ENCODE data around the gene ZSCAN20. TPM values are rescaled to one million over a fixed set of nuclear protein-coding genes. Genes with fewer than 3 reads are reported as not detected.

Gene ZSCAN20
- total and polyA plus RNA-seq, 9 of the 15 experiments (the other 6 are each of a cell fraction or from before 2014, with no cell fraction given): 0.36 to 3.3 (median 2.0) TPM

DNA sequence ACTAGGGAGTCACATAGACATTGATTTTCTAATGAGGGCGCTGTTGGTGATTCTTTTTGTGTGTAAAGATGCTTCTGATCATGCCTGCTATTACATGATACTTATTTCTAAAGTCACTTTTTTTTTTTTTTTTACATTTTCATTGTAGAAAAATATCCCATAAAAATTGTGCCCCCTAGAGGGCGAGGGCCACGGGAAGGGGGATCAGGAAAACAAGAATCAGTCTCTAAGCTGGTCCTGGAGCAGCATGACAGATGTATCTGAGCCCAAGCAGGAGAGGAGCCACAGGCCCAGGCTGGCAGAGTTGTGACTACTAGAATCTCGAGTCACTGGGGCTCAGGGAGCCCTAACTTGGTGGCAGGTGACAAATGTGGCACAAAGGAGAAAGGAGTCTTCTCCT lies 28.1 kb downstream of the ZSCAN20 start:
- 2% methylated on average over 4 of the region's 4 CpGs for WGBS (ENCODE audit: insufficient coverage, low coverage, missing lambda C conversion rate)
- Histone ChIP-seq H3K4me1 (replicated peaks in 1 of 2; ENCODE audit: control insufficient read depth in 2 of 2, insufficient read depth in 2 of 2, low read length in 2 of 2) (no peaks in the 10 kb centered on the region), H3K9me3 (replicated peaks; ENCODE audit: control insufficient read depth, insufficient read depth, low read depth, low read length) (no peaks in the 10 kb centered on the region), H2AFZ (ENCODE audit: low read depth, low read length) (no peak overlapping the region), H3K79me2 (ENCODE audit: control insufficient read depth, insufficient read depth, low read length) (no peaks in the 10 kb centered on the region), H3K4me3 (no peak overlapping the region), H3K9me1 (ENCODE audit: control insufficient read depth, insufficient read depth, low read length) (no peaks in the 10 kb centered on the region), H3K4me2 (ENCODE audit: insufficient read depth, low read length) (no peak overlapping the region), H3K9ac (ENCODE audit: insufficient read depth in 1 of 2, low read depth in 2 of 2, low read length in 2 of 2) (no peak overlapping the region), H4K20me1 (replicated peaks; ENCODE audit: control insufficient read depth, insufficient read depth, low read length) (no peaks in the 10 kb centered on the region), H3K36me3 (ENCODE audit: control insufficient read depth, insufficient read depth, low read length) (no peaks in the 10 kb centered on the region), H3K27ac (ENCODE audit: extremely low read depth, low read depth, low read length) (no peak overlapping the region), H3K27me3 (ENCODE audit: control insufficient read depth in 2 of 2, insufficient read depth in 2 of 2, low read length in 2 of 2) (no peaks in the 10 kb centered on the region)
- DNase-seq (ENCODE audit: extremely low read depth in 1 of 4, low spot score in 3 of 4) (peak in 2 of 4 experiments; percentile 10 to 26), ATAC-seq (0 out of 3 replicates have a peak, but pooled peaks have one; percentile 54), FAIRE-seq (no peak)
- POLR2A ChIA-PET: interaction anchor here (0.6 kb wide), 1 partner anchor 388 kb away, joined by 3 read pairs; no protein-coding TSS in a partner anchor
- CTCF ChIA-PET (ENCODE audit: low intra/inter-chr PET ratio): no interaction called here
- no TSS peak for BruUV-seq (replicated peaks)
- in situ Hi-C loops (cut with MboI): no loop called here
- TF ChIP-seq, protein P1, sequence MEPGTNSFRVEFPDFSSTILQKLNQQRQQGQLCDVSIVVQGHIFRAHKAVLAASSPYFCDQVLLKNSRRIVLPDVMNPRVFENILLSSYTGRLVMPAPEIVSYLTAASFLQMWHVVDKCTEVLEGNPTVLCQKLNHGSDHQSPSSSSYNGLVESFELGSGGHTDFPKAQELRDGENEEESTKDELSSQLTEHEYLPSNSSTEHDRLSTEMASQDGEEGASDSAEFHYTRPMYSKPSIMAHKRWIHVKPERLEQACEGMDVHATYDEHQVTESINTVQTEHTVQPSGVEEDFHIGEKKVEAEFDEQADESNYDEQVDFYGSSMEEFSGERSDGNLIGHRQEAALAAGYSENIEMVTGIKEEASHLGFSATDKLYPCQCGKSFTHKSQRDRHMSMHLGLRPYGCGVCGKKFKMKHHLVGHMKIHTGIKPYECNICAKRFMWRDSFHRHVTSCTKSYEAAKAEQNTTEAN (CRISPR knock-in tag; IDR thresholded peaks at IDR 0.05): no peak
- no peak for TF ChIP-seq THRAP3 (IDR thresholded peaks at IDR 0.05; ENCODE audit: borderline replicate concordance)
- TF ChIP-seq ZNF384 (IDR thresholded peaks at IDR 0.05; ENCODE audit: low read depth, low read length): 0 out of 2 replicates have a peak, but pooled peaks have one; percentile 33
- TF ChIP-seq, protein P2, sequence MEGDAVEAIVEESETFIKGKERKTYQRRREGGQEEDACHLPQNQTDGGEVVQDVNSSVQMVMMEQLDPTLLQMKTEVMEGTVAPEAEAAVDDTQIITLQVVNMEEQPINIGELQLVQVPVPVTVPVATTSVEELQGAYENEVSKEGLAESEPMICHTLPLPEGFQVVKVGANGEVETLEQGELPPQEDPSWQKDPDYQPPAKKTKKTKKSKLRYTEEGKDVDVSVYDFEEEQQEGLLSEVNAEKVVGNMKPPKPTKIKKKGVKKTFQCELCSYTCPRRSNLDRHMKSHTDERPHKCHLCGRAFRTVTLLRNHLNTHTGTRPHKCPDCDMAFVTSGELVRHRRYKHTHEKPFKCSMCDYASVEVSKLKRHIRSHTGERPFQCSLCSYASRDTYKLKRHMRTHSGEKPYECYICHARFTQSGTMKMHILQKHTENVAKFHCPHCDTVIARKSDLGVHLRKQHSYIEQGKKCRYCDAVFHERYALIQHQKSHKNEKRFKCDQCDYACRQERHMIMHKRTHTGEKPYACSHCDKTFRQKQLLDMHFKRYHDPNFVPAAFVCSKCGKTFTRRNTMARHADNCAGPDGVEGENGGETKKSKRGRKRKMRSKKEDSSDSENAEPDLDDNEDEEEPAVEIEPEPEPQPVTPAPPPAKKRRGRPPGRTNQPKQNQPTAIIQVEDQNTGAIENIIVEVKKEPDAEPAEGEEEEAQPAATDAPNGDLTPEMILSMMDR (IDR thresholded peaks at IDR 0.05 in 2 of 3, conservative IDR thresholded peaks at IDR 0.05 in 1 of 3; ENCODE audit: insufficient read depth in 2 of 3, low read depth in 1 of 3, low read length in 3 of 3): peak; percentile 18 to 43 (median 42); a peak in 4 of 6 replicates
- intact Hi-C loops (cut with micrococcal nuclease): no loop called here

Data from K562 (cell line).